ENCODE data around the gene EMD. TPM values are rescaled to one million over a fixed set of nuclear protein-coding genes. Genes with fewer than 3 reads are reported as not detected.

EMD gene
- total RNA-seq, 1 donor from 2014 or later: 55.6 TPM

DNA sequence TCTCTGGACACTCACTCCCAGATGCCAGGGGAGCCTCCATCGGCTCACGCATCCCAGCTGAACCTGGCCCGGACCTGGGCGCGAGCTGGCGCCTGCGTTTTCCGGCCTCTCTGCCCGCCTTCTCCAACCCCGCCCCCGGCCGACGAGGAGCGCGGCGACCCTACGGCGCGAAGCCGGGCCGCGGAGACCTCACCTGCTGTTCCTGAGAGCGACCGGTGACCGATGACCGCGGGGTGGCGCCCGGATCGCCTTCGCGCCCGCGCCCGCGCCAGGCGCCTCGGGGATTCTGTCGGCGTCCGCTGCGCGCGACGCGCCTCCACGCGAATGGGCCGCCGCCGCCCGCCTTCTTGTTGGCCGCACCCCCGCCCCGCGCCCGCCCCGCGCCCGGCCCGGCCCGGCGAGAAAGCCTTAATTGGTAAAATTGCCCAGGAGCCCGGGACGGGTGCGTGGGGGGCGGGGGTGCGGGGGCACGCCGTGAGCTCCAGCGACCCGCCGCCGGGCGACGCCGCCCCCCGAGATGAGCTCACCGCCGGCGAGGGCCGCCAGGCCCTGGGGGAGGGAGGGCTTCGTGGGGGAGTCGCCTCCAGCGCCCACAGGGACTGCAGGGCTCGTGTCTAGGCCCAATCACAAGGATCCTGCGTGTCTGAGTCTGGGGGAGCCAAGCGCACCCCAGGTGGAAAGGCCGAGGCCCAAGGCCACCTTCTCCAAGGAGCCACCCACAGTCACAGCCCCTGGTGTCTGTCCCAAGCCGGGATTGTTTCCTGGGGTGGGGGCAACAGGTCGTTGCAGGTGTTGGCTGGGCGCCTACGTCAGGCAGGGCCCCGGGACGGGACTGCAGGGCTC lies 4.6 kb upstream of the EMD start, which contains the start of gene FLNA:
FLNA (minus strand) TSS at position 322 of the 843 bp plus-strand sequence. CDS start 3,389 bp downstream, outside the sequence.
- no peaks in the 10 kb centered on the region for H3K9me3 ChIP-seq (replicated peaks)
- no peaks in the 10 kb centered on the region for H3K27me3 ChIP-seq (ENCODE audit: low read depth)
- peak within 1 kb of the TSS; percentile 95 for H3K27ac ChIP-seq (replicated peaks)
- DNase-seq: peak; percentile 48
- H3K4me3 ChIP-seq: peak within 1 kb of the TSS; percentile 87
- TF ChIP-seq, protein P1, sequence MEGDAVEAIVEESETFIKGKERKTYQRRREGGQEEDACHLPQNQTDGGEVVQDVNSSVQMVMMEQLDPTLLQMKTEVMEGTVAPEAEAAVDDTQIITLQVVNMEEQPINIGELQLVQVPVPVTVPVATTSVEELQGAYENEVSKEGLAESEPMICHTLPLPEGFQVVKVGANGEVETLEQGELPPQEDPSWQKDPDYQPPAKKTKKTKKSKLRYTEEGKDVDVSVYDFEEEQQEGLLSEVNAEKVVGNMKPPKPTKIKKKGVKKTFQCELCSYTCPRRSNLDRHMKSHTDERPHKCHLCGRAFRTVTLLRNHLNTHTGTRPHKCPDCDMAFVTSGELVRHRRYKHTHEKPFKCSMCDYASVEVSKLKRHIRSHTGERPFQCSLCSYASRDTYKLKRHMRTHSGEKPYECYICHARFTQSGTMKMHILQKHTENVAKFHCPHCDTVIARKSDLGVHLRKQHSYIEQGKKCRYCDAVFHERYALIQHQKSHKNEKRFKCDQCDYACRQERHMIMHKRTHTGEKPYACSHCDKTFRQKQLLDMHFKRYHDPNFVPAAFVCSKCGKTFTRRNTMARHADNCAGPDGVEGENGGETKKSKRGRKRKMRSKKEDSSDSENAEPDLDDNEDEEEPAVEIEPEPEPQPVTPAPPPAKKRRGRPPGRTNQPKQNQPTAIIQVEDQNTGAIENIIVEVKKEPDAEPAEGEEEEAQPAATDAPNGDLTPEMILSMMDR (IDR thresholded peaks at IDR 0.05; ENCODE audit: borderline replicate concordance): peak; percentile 34
- peaks cover 44% of the 10 kb centered on the region for H3K4me1 ChIP-seq
- H3K36me3 ChIP-seq: no peaks in the 10 kb centered on the region
- intact Hi-C loops (cut with micrococcal nuclease): no loop called here

DNA sequence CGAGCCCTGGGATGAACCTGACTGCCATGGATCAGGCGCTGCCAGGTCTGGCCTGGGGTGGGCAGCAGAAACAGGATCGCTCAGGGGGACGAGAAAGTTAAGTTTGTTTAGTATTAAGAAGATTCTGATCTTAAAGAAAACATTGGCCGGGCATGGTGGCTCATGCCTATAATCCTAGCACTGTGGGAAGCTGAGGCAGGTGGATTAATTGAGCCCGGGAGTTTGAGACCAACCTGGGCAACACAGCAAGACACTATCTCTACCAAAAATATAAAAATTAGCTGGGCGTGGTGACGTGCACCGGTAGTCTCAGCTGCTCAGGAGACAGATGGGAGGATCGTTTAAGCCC lies 4.0 kb upstream of the EMD start:
- H3K4me3 ChIP-seq: peak overlapping the region; percentile 87
- peaks cover 47% of the 10 kb centered on the region for H3K4me1 ChIP-seq
- TF ChIP-seq, protein P1 (IDR thresholded peaks at IDR 0.05; ENCODE audit: borderline replicate concordance): no peak
- DNase-seq: no peak
- intact Hi-C loops (cut with micrococcal nuclease): no loop called here
- H3K36me3 ChIP-seq: no peaks in the 10 kb centered on the region
- H3K9me3 ChIP-seq (replicated peaks): no peaks in the 10 kb centered on the region
- peak overlapping the region; percentile 95 for H3K27ac ChIP-seq (replicated peaks)
- H3K27me3 ChIP-seq (ENCODE audit: low read depth): no peaks in the 10 kb centered on the region

DNA sequence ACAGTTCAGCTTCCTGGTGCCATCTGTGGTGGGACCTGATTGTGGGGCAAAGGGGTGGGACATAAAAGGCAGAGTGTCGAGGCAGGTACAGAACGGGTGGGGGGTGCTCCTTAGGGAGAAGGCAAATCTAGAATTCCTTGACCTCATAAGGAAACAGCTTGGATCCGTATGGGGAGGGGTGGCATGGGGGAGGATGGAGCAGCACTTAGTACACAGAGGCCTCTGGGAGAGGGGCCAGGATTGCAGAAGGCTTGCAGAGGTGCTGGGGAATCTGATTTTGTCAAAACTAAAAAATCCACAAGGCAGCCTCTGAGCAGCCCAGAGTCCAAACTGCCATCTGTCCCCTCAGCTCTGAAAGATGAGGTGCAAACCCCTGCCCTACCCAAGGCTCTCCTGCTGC lies 2.3 kb upstream of the EMD start:
- no peak for DNase-seq
- H3K4me1 ChIP-seq: peaks cover 46% of the 10 kb centered on the region
- H3K9me3 ChIP-seq (replicated peaks): no peaks in the 10 kb centered on the region
- intact Hi-C loops (cut with micrococcal nuclease): no loop called here
- TF ChIP-seq, protein P1 (IDR thresholded peaks at IDR 0.05; ENCODE audit: borderline replicate concordance): no peak
- no peaks in the 10 kb centered on the region for H3K36me3 ChIP-seq
- H3K27ac ChIP-seq (replicated peaks): peak overlapping the region; percentile 94
- H3K4me3 ChIP-seq: no peak overlapping the region
- H3K27me3 ChIP-seq (ENCODE audit: low read depth): no peaks in the 10 kb centered on the region

DNA sequence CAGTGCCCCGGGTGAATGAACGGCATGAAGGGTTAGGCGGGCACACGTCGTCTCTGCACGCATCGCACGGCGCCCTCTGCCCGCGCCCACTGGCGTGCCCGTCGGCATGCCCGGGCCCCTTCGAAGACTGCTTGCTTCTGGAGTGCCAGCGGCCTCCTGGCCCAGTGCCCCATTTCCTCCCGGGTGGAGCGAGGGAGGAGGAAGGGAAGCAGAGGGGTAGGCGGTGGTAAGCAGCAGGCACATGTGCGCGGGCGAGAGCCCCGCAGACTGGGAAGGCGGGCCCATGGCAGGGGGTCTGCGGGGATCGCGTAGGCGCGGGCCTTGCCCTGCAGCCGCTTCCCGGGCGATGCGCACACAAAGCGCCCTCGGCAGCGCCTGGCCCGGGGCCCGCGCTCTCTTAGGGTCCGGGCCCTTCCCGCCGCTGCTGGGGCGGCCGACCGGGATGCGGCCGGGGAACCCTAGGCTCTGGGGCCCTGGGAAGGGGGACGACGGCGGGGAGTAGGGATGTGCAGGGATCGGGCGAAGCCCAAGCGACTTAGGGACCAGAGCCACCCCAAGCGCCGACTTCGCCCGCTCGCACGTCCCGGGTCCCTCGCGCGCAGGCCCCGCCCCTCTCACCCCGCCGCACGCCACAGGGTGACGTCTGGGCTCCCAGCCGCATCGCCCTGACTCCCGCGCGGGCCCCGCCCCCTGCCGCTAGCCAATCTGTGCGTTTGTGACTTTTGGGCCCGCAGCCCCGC lies 866 bp upstream of the EMD start:
- H3K27ac ChIP-seq (replicated peaks): peak overlapping the region; percentile 94
- intact Hi-C loops (cut with micrococcal nuclease): no loop called here
- peaks cover 32% of the 10 kb centered on the region for H3K4me1 ChIP-seq
- H3K4me3 ChIP-seq: peak overlapping the region; percentile 69
- no peaks in the 10 kb centered on the region for H3K36me3 ChIP-seq
- TF ChIP-seq, protein P1 (IDR thresholded peaks at IDR 0.05; ENCODE audit: borderline replicate concordance): no peak
- DNase-seq: peak; percentile 56
- no peaks in the 10 kb centered on the region for H3K27me3 ChIP-seq (ENCODE audit: low read depth)
- no peaks in the 10 kb centered on the region for H3K9me3 ChIP-seq (replicated peaks)

DNA sequence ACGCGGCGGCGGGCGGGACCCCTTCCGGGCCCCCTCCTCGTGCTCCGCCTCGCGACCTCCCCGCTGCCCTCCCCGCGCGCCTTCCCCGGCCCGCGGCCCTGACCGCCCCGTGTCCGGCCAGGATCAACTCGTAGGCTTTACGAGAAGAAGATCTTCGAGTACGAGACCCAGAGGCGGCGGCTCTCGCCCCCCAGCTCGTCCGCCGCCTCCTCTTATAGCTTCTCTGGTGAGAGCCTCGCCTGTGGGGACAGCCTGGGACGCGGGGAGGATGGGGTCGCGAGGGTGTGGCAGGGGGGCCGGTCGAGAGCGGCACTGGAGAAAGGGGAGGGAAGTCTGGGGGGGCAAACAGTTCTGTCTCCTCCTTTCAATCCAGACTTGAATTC lies 465 bp downstream of the EMD start:
- Histone ChIP-seq H3K9me3 (replicated peaks) (no peaks in the 10 kb centered on the region), H3K4me3 (peak overlapping the region; percentile 85), H3K27me3 (ENCODE audit: low read depth) (no peaks in the 10 kb centered on the region), H3K27ac (replicated peaks) (peak overlapping the region; percentile 95), H3K4me1 (peaks cover 30% of the 10 kb centered on the region), H3K36me3 (no peaks in the 10 kb centered on the region)
- TF ChIP-seq, protein P1 (IDR thresholded peaks at IDR 0.05; ENCODE audit: borderline replicate concordance): no peak
- peak; percentile 19 for DNase-seq
- intact Hi-C loops (cut with micrococcal nuclease): no loop called here
